ENCODE results near the gene ZBTB7B. TPM values are rescaled to one million over a fixed set of nuclear protein-coding genes. Genes with fewer than 3 reads are reported as not detected.

Gene ZBTB7B
- total and polyA plus RNA-seq, 2 donors (not counting 1 experiment from before 2014, with no cell fraction given): 55.7 to 67.3 TPM

- Histone ChIP-seq H3K9ac (ENCODE audit: low read length) (peak overlapping the region; percentile 69), H3K79me2 (ENCODE audit: control insufficient read depth, insufficient read depth, low read length) (peaks cover 3% of the 10 kb centered on the region), H3K27ac (ENCODE audit: low read length in 2 of 2) (peak overlapping the region; percentile 88 to 89), H2AFZ (ENCODE audit: insufficient read depth, low read depth, low read length, poor library complexity, severe bottlenecking) (no peak overlapping the region), H3K27me3 (replicated peaks in 1 of 4; ENCODE audit: control extremely low read depth in 1 of 4, control insufficient read depth in 3 of 4, insufficient read depth in 4 of 4, low read length in 3 of 4) (no peaks in the 10 kb centered on the region), H3K4me2 (replicated peaks; ENCODE audit: low read depth, low read length, poor library complexity, severe bottlenecking) (peak overlapping the region; percentile 92), H3K4me1 (ENCODE audit: control insufficient read depth in 2 of 2, insufficient read depth in 2 of 2, low read length in 2 of 2) (peaks cover 39 to 53% of the 10 kb centered on the region in 2 donors), H3K9me3 (ENCODE audit: control extremely low read depth in 1 of 3, control insufficient read depth in 2 of 3, insufficient read depth in 1 of 3, low read length in 2 of 3) (peaks cover 0 to 2% (median 0%) of the 10 kb centered on the region in 3 donors), H4K20me1 (ENCODE audit: control insufficient read depth, insufficient read depth, low read length, poor library complexity, severe bottlenecking) (peaks cover 5% of the 10 kb centered on the region), H3K4me3 (ENCODE audit: control extremely low read depth in 1 of 5, extremely low read depth in 1 of 5, insufficient read depth in 1 of 5, low read depth in 2 of 5, low read length in 4 of 5) (no peak overlapping the region), H3K36me3 (replicated peaks in 1 of 2; ENCODE audit: control extremely low read depth in 1 of 2, control insufficient read depth in 1 of 2, extremely low read depth in 1 of 2, insufficient read depth in 2 of 2, low read length in 1 of 2) (peaks cover 0 to 19% of the 10 kb centered on the region in 2 experiments)
- ChIA-PET CTCF (interaction anchor here (0.8 to 17.4 kb wide), 18 partner anchors 8 to 82 kb away, joined by 3 to 295 read pairs (median 6); partner anchors contain the start of genes CKS1B, FLAD1, LENEP and PMVK), POLR2A (interaction anchor here (1.6 kb wide), 1 partner anchor 19 kb away, joined by 4 read pairs; no protein-coding TSS in a partner anchor)
- DNase-seq: no peak
- TF ChIP-seq CTCF (IDR thresholded peaks at IDR 0.05): no peak
- TF ChIP-seq EZH2 (IDR thresholded peaks at IDR 0.05; ENCODE audit: borderline replicate concordance, insufficient read depth, low read depth, low read length, poor library complexity, severe bottlenecking): no peak
- Mint-ChIP-seq H3K4me3 (peak overlapping the region; percentile 42), H3K27ac (peak overlapping the region; percentile 78), H3K9me3 (ENCODE audit: insufficient read depth) (no peaks in the 10 kb centered on the region), H3K27me3 (no peaks in the 10 kb centered on the region), H3K4me1 (peaks cover 54% of the 10 kb centered on the region)
- WGBS (ENCODE audit: insufficient coverage): 97% methylated on average over 4 of the region's 8 CpGs
- no peak for ATAC-seq (ENCODE audit: low read depth)
- intact Hi-C loops (cut with micrococcal nuclease): no loop called here
Observed at GRCh38 chr1:155018617-155019348, 16.2 kb downstream of the ZBTB7B start.
